Fibroblast of the aortic adventitia (primary cell): ENCODE results near the gene SAMD13. TPM values are rescaled to one million over a fixed set of nuclear protein-coding genes. Genes with fewer than 3 reads are reported as not detected.

ENCODE experiments used
- DNase-seq: peaks from one replicate; pipeline ENCODE4 v3.0.0-alpha.2; 2010; ENCODE audit warnings: low read depth
- H3K4me3 ChIP-seq: 2 replicates; pipeline ENCODE4 v1.5.1; 2011; ENCODE audit warnings: low read depth, mild to moderate bottlenecking, control low read depth, low read length, moderate library complexity
- total RNA-seq: library from RNA; depleted of rRNA; stranded (reverse); fragments of >200 nt; gene quantifications from 2 replicates; pipeline ENCODE4 v1.2.3, GENCODE V29; 2012; ENCODE audit warnings: low replicate concordance
- TF ChIP-seq, protein P1 (sequence below): IDR thresholded peaks from 2 replicates; pipeline ENCODE4 v1.5.1; 2011; ENCODE audit warnings: mild to moderate bottlenecking, low read length, control low read depth, inconsistent platforms; ENCODE audit not compliant: insufficient read depth

Gene SAMD13
- total RNA-seq, 1 donor: 1.4 TPM

DNA sequence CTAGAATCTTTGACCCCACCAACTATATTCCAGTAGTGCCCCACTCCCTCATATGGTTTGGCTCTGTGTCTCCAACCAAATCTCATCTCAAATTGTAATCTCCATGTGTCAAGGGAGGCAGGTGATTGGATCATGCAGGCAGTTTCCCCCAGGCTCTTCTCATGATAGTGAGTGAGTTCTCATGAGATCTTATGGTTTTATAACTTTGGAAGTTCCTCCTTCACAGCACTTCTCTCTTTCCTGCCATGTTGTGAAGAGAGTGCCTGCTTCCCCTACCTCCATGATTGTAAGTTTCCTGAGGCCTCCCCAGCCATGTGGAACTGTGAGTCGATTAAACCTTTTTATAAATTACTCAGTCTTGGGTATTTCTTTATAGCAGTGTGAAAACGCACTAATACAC, 7.7 kb upstream of the SAMD13 start:
- H3K4me3 ChIP-seq: no peak overlapping the region
- TF ChIP-seq, protein P1, sequence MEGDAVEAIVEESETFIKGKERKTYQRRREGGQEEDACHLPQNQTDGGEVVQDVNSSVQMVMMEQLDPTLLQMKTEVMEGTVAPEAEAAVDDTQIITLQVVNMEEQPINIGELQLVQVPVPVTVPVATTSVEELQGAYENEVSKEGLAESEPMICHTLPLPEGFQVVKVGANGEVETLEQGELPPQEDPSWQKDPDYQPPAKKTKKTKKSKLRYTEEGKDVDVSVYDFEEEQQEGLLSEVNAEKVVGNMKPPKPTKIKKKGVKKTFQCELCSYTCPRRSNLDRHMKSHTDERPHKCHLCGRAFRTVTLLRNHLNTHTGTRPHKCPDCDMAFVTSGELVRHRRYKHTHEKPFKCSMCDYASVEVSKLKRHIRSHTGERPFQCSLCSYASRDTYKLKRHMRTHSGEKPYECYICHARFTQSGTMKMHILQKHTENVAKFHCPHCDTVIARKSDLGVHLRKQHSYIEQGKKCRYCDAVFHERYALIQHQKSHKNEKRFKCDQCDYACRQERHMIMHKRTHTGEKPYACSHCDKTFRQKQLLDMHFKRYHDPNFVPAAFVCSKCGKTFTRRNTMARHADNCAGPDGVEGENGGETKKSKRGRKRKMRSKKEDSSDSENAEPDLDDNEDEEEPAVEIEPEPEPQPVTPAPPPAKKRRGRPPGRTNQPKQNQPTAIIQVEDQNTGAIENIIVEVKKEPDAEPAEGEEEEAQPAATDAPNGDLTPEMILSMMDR: no peak
- DNase-seq: no peak

DNA sequence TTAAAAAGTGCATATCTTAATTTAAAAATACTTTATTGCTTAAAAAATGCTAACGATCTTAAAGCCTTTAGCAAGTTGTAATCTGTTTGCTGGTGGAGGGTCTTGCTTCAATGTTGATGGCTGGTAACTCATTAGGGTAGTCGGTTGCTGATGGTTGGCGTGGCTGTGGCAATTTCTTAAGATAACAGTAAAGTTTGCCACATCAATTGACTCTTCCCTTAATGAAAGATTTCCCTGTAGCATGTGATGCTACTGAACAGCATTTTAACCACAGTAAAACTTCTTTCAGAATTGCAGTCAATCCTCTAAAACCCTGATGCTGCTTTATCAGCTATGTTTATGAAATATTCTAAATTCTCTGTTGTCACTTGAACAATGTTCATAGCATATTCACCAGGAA, 6.8 kb upstream of the SAMD13 start:
- TF ChIP-seq, protein P1: no peak
- no peak for DNase-seq
- H3K4me3 ChIP-seq: no peak overlapping the region

DNA sequence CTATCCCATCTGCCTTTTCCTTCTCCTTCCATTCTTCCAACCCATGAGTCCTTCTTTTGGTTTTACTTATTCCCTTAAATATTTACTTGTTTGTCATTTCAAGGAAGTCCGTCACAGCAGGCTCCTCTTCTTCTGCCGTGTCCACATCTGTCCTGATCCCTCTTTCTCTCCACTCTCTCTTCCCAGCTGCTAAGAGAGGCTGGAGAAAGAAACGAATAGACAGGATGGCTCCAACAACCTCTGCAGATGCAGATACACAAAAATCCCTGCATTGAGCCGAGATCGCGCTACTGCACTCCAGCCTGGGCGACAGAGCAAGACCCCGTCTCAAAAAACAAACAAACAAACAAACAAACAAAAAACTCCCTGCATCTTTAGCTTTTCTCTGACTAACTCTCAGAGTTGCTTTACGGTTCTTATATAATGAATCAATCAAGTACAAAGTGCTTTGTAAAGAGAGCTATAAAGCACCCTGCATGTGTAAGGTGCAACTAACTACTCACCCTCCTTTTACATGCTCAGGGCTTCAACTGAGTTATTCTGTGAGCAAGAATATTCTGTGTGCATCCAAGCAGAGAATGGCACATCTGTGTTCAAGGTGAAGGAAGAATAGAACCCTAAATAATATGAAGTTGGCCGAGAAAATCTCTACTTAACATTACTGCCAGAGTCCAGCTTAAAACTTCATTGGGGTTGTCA, 3.8 kb upstream of the SAMD13 start:
- DNase-seq: no peak
- TF ChIP-seq, protein P1: no peak
- H3K4me3 ChIP-seq: peak overlapping the region; percentile 64

DNA sequence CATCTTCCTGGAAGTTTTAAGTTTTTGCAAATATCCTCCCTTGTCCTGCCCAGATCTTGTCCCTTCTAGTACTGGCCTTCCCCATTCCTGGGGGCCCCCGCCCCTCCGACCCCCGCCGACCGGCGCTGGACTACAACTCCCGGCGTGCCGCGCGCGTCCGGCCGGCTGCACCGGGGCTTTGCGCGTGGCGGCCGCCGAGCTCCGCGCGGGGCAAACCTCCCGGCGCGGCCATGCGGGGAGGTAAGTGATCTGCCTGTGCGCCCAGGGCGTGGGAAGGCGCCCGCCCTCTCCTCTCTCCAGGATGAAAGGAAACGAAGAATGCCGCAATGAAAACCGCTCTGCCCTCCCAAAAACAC, 3.2 kb upstream of the SAMD13 start:
- peak; percentile 34 for DNase-seq
- H3K4me3 ChIP-seq: peak overlapping the region; percentile 64
- TF ChIP-seq, protein P1: no peak

DNA sequence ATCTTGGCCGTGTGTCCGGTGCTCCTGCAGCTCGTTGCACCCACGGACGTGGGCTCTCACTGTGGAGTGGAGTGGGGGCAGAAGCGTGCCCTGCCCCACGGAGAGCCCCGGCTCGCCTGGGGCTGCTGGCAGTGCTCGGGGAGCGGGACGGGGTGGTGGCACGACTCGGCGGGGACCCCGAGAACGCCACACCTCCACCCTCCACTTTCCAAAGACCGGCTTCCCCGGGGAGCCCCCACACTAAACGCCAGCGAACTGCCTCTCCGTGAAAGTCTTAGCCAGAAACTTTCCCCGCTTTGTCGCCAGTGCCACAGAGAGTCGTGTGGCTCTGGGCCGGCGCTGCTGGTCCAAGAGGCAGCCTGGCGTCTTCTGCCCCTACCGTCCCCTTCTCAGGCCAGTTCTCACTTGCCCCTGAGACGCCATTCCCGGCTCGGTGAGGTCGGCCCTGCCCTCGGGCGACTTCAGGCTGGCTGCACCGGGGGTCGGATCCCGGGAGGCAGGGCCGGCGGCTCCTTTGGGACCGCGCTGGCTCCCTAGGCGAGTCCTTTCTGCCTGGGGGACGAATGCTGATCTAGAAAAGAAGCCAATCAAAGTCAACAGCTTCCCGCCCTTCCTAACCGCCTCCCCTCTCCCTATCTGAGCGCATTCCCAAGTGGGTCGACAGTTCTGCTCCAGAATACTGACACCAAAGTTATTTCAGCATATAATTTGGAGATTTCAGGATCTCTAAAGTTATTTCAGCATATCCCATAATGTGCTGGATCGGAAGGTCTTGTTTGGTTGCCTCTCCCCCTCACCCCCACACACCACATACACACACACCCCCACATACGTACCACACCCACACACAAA, 2.6 kb upstream of the SAMD13 start:
- peak; percentile 10 for DNase-seq

DNA sequence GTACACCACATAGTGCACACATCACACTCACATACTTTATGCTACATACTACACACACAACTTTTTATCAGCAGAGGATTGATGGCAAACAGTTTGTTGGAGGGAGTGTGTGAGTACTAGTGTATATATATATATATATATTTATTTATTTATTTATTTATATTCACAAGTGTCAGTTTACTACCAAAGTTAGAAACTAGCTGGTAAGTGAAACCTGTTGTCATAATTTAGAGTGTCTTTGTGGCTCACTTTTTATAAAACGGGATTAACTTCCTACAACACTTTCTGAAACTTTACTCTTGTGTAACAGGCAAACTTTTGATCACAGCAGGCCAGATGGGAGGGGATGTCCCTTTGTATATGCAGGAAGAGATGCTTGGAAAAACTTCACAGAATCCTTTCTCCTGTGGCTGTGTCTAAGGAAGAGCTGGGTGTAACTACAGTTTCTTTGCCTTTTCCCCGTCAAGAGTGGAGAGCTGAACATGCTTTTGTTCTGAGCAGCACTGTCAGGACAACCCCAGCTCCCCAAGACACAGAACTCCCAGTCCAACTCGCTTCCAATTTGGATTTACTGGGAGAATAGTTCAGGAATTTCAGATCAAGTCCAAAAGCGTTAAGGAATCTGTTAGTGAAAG, 1.9 kb upstream of the SAMD13 start:
- peak; percentile 37 for DNase-seq
- H3K4me3 ChIP-seq: peak overlapping the region; percentile 64
- TF ChIP-seq, protein P1: no peak

More for the DNA sequence above, 2.6 kb upstream of the SAMD13 start:
- H3K4me3 ChIP-seq: peak overlapping the region; percentile 64
- TF ChIP-seq, protein P1: no peak
